Hematopoietic multipotent progenitor cell treated with erythropoietin and hydrocortisone succinate and interleukin-3 and kit ligand, for 8 days (in vitro differentiated cells): ENCODE data around the gene GREB1L.
"Not testable (repeated sequence)": the region's sequence is repeated elsewhere in the genome, so short reads cannot be mapped to it uniquely, and the experiment has no call there.

Experiments used
- DNase-seq: peaks from one replicate; pipeline ENCODE4 v3.0.0-alpha.2; 2015

Gene GREB1L

DNA sequence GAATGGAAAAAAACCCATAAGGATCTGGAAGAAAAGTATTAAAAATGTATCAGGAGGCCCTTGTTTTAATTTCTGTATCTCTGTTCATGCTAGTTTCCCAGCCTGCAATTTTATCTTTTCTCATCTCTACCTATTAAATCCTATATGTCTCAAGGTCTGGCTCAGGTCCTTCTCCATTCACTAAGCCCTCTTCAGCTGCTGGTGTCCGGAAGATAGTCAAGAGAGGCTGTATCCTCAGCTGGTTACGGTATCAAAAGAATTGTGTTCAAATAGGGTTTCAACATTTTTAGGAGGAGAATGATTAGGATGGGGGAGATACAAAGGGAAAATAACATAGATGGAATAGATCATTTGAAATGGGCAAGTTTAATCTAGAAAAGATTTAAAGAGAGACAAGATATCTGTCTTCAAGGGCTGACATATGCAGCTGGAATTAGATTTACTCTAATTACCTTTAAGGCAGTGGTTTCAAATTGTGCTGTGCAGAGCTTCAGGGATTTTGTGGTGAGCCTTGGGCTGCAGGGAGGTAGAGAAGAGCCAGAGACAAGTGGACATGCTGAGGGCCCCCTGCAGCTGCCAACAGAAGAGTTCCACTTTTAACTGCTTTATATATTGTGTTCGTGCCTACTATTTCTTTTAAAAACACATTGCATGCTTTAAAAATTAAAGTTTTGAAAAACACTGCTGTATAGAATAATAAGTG is 24.1 kb downstream of the GREB1L start:
- DNase-seq, result no peak

DNA sequence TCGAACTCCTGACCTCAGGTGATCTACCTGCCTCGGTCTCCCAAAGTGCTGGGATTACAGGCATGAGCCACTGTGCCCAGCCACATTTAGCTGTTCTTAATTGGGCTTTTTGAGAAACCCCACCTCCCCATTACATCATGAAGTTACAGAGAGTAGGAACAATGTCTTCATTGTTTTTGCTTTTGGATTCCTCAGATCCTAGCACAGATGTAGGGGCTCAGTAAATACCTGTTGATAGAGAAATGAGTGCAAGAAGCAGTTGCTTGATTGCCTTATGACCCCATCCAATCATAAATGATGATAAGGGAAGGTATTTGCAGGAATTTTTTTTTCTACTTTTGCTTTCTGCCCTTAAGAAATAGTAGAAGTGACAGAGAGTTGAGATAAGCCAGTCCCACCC is 25.4 kb downstream of the GREB1L start:
- DNase-seq, result no peak

DNA sequence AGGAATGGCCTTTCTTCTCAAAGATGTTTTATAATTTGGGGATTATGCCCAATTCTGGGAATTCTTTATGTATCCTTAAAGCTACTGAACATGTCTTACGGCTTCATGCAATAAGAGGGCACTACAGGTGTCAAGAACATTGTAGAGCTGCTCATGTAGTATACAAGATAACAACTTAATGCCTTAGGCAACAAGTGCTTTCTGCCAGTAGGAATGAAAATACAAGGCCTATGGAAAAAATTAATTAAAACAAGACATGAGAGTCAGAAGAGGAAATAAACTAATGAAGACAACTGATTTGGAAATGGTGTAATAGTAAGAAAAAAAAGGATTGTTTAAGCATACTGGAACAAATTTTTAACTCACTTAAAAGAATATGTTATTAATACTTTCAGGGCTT is 27.3 kb downstream of the GREB1L start:
- DNase-seq, result no peak

DNA sequence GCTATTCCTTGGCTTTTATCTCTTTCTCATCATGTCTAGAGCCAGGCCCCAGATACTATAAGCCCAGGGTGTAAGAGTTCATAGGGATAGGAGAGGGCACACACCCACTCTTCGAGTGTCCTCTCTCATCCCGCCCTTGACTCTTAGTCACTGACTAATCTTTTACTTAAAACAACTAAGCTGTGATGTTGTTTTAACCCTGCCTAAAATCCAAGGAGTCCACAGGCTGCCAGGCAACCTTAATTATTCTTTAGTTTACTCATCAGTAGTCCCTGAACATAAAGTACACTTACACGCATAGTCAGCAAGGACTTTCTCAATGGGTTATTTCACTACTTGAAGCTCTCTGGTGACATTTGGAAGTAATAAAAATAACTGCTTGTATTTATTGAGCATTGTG is 28.4 kb downstream of the GREB1L start:
- DNase-seq, result no peak

DNA sequence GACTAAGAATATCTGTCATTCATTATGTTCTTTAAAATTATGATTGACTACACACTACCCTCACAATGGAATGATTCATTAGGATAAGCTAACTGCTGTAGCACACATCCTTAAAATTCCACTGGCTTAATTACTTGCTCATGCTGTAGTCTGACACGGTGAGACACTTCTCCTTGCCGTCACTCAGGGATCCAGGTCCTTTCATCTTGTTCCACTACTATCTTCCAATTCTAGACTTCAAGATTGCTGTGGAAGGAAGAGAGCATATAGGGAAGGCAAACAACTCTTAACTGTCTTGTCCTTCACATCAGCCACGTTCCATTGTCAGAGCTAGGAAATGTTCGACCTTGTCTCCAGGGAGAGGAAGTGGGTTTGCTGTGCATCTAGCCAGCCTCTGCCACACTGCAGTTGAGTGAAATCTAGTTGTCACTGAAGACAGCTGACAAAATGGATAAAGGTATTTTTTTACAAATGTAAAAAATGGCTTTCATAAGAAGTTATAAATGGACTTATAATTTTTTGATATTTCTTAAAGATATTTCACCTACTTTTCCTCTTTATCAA is 30.1 kb downstream of the GREB1L start:
- DNase-seq, result no peak

DNA sequence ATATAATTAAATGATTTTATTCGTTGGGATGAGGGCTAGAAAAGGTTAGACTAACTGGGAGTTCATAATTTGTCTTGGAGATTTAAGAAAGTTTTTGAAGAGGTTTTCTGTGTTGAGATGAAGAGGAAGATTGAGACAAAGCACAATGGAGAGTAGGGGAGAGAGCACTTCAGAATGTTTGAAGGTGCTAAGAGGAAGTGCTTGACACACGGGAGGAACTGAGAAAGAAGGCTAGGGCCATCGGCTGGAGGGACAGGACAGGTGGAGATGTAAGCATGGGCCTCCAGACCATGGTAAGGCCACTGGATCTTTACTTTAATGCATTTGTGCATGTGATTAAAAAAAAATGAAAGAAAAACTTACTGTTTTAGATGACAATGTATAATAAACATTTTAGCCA is 31.5 kb downstream of the GREB1L start:
- DNase-seq, result no peak

DNA sequence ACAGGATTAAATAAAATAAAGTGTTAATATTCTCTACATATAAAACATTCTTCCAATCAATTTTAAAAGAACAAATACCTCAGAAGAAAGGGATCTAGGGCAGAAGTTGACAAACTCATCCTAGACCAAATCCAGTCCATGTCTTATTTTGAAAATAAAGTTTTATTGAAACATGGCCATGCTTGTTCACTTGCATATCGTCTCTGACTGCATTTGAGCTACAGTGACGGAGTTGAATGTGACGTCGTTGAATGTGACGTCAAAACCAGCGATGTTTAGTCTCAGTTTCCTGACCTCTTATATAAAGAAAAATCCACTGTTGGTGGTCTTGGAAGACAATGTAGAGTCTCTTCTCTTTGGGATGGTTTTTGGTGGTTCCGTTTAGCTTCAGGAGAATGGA is 33.6 kb downstream of the GREB1L start:
- DNase-seq, result no peak

DNA sequence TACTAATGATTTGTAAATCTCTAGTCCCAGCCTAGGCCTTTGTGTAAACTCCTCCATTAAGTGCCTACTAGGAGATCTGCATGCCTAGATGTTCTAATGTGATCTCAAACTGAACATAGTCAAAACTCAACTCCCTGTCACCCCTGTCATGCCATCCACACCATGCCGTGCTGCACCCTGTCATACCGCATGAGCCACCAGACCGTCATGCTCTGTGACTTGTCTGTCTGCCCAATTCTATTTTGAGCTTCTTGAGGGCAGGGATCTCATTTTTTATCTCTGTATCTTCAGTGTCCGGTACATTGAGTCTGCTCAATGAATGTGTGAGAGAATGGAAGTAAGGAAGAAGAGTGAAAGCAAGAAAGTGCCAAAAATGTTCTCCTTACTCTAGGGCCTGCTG is 35.5 kb downstream of the GREB1L start:
- DNase-seq, result no peak

DNA sequence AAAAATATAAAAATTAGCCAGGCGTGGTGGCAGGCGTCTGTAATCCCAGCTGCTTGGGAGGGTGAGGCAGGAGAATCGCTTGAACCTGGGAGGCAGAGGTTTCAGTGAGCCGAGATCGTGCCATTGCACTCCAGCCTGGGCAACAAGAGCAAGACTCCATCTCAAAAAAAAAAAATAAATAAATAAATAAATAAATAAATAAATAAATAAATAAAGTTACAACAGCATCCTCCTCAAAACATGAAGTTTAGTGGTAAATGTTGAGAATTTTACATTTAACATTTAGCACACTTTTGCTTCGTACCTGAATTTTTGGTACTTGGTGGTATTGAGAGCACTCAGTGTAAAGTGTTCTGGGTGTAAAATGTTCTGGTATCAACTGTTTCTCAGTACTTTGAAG is 36.2 kb downstream of the GREB1L start:
- not testable (repeated sequence) for DNase-seq

DNA sequence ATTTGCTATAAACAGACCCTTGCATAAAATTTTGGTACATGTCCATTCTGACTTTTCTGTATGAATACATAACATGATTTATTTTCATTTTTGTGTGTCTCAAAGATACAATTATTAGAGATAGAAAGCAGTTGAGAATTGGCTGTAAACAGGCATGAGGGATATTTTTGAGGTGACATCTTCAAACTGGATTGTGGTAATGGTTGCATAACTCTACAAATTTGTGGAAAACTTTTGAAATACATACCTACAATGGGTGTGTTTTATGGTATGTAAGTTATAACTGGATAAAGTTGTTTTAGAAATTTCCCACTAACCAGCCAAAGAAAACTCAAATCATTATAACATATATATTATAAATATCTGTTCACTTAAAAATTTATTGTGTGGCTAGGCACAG is 39.6 kb downstream of the GREB1L start:
- DNase-seq, result no peak

DNA sequence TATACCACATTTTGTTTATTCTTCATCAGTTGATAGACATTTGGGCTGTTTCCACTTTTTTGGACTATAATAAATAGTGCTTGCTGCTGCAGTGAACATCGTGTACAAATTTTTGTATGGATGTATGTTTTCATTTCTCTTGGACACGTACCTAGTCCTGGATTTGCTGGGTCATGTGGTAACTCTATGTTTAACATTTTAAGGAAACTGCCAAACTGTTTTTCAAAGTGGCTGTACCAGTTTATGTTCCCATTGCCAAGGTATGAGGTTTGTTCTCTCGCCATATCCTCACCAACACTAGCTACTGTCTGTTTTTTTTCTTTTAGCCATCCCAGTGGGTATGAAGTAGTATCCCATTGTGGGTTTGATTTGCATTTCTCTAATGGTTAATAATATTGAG is 42.5 kb downstream of the GREB1L start:
- no peak for DNase-seq

DNA sequence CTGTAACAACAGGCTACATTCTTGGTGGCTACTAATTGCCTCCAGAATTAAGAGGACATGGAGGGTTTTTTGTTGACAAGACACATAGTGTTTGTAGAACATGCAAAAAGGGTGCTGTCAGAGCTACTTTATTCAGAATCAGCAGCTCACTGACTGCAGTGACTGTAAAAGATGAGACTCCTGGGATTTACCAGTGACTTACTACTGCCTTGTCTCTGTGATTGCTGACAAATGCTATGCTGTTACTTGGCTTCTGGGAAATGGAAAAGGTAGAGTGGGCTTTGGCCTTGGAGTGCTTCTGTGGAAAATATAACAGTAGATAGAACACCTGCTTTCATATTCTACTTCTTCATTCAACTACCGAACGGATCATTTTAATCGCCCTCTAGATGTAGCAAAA is 47.8 kb downstream of the GREB1L start:
- DNase-seq, result no peak

DNA sequence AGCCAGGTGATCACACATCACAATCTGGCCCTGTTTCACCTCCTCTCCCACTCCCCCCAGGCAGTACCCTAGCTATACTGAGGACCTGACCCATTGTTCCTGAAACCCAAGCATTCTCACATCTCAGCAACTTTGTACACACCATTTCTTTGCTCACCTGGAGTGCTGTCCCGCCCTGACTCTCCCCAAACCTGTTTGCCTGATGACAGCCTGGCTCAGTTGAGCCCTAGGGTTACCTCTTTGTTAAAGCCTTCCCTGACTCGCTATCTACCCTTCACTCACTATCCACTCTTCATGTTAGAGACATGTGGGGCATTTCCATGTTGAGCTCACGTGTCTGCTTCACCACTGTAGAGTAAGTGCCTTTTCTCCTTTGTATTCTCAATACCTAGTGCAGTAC is 49.1 kb downstream of the GREB1L start:
- DNase-seq, result no peak

DNA sequence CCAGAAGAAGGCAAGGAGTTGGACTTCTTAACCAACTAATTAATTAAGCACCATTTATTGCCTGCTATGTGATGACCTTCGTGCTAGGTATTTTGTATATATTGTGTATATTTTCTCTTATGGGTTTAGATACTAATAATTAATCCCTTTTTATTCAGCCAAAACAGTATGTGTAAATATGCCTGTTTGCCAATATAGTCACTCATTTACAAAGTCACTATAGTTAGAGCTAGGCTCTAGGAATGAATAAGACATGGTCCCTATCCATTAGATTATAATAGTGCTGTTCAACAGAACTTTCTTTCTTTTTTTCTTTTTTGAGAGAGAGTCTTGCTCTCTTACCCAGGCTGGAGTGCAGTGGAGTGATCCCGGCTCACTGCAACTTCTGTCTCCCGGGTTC is 51.4 kb downstream of the GREB1L start:
- DNase-seq, result no peak

DNA sequence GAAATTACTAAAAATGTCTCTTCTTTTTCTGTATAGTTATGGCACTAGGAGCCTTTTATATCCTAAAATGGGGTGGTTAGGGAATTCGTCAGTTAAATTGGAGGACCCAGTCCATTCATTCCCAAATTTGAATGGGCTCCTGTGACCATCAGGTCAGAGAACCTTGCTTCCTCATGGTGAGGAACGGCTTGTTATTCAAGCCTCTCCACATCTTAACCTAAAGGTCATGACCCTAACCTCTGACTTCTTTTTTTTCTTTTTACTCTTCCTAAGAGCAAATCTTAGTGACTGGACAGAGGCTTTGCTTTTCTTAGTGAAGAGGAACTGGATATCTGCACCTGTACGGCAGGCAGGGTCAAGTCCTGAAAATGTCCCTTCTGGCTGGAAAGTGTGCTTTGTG is 53.1 kb downstream of the GREB1L start:
- DNase-seq, result no peak

DNA sequence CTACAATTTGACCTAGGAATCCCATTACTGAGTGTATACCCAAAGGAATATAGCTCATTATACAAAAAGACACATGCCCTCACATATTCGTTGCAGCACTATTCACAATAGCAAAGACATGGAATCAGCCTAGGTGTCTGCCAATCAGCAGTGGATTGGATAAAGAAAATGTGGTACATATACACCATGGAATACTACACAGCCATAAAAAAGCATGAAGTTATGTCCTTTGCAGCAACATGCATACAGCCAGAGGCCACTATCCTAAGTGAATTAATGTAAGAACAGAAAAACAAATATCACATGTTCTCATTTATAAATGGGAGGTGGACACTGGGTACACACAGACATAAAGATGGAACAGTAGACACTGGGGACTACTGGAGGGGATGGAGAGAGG is 54.0 kb downstream of the GREB1L start:
- DNase-seq, result no peak

DNA sequence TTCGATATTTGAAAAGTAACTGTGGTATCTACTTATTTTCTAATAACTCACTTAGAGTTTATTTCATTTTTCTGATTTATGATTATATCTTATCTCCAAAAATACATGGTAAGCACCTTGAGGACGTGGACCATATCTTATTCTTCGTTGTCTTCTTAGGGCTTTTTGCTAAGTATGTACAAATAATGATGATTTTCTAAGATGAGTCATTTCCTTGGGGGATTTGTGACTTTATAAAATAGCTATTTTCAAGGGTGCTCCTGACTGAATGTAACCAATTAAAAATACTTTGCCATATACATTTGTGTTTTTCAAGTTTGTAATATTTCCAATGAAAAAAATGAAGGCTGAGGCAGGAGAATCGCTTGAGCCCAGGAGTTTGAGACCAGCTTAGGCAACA is 56.3 kb downstream of the GREB1L start:
- no peak for DNase-seq

DNA sequence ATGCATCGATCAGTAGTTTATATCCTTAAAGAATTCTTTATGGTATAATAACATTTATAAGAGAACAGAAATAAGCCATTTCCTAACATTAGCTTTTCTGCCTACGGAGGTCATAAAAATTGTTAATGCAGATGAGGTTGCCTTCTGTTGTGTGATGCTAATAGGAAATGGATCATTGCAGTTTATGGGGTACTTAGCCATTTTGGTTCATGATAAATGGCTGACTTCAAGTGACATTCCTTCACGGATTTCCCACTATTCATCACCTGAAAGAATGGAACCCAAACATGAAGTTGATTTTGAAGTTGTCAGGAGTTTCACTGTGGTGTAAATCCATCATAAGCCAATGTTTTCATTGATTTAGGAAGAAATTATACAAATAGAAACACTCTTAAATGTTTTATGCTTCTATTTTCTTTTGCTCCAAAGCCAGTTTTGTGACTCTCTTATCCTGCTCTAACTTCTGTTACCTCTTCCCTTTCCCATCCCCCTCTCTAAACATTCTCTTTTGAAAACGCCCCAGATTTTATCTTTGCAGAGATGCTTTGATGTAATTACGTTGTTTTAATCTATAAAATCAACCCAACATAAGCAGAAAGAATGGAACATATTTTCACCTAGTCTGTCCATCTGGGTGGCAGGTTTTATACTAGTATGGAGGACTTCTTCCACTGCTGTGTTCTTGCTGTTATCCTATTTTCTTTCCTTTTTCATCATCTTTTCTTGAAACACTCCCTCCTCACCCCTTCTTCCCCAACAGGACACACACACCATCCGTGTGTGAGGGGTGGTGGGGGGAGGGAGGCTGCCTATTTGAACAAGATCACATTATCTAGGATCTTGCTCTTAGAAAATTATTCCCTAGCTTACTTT is 58.2 kb downstream of the GREB1L start:
- no peak for DNase-seq

DNA sequence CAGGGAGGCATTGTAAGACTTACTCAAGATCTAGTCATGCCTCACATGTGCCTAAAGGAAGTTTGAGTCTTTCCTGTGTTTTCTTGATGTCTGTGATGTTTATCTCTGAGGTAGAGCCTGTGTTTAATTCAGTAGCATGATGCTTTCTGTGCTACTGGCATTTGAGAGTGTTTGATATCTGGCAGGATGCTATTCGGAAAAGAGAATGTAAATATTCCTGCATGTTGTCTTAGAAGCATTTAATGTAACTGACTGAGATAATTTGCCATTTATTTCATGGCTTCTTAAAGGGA is 58.8 kb downstream of the GREB1L start:
- no peak for DNase-seq

DNA sequence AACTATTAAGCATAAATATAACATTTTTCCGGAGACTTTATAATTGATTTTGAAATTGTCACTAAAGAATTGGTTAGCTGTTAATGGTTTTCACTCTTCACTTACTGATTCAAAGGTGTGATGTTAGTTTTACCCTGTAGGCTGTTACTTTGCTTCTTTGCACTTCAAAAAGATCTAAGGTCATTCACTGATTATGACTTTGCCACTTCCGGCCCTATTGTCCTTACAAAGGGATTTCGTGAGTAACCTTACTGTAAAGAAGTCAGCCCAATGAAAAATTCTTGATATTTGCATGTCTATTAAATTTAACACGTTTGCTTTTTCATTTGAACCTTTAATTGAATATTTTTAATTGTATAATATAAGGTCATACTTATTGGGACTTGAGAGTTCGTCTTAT is 61.4 kb downstream of the GREB1L start:
- DNase-seq, result no peak

DNA sequence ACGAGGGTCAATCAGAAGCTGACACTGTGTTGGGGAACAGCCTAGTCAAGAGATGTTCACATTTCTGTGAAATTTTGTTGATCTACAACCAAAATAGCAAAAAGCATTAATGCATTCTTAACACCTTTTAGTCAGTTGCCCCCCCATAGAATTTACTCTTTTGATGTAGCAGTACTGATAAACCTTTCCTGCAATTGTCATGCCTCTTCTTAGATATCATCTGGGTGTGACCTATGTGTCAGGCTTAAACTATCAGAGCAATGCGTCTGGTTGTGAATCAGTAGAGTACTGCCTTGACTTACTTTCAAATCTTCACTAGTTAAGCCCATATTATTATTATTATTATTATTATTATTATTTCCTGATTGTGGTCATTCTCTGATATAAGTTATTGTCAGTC is 61.9 kb downstream of the GREB1L start:
- DNase-seq, result no peak

DNA sequence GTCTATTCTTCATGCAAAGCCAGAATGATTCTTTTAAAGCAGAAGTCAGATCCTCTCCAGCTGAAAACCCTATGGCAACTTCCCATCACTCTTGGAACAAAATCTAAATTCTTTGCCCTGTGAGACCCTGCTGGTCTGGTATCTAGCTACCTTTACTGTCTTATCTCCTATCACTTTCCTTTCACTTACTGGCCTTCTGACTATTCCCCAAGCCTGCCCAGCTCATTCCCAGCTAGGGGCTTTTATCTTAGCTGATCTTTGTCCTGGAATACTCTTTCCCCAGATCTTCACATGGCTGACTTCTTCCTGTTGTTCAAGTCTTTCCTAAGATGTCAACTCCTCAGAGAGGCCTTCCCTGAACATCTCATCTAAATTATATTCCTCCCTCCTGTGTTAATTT is 63.6 kb downstream of the GREB1L start:
- no peak for DNase-seq

DNA sequence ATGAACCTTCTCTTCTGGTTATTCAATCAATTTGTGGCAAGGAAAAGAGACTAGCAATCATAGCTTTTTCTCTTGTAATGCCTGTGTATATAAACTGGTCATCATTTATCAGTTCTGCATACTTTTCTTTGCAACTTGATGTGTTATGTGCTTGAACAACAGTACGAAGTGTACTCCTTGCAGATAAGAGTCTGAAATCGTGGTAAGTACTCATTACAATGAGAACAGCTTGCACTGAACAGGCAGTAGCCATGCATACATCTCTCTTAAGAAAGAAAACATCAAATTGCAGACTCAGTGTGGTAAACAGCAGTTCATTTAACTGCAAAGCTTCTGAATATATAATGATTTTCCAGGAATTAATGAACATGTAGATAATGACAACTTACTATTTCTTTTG is 64.3 kb downstream of the GREB1L start:
- no peak for DNase-seq

DNA sequence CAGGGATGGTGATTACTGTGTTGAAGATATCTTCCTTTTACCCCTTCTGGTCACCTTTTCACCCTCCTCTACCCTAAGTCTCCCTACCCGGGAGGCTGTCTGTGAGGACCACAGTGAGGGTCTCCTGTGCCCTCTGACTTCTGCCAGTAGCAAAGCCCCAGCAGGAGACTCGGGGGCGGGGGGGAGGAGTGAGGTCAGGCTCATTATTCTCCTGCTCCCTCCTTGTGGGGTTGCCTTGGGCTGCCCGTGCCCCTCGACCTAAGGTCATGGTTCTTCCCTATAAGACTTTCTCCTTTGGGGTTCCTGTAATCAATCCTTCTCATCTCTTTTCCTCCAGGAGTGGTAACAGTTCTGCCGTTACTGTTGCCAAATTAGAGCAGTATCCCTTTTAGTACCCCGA is 65.5 kb downstream of the GREB1L start:
- no peak for DNase-seq

DNA sequence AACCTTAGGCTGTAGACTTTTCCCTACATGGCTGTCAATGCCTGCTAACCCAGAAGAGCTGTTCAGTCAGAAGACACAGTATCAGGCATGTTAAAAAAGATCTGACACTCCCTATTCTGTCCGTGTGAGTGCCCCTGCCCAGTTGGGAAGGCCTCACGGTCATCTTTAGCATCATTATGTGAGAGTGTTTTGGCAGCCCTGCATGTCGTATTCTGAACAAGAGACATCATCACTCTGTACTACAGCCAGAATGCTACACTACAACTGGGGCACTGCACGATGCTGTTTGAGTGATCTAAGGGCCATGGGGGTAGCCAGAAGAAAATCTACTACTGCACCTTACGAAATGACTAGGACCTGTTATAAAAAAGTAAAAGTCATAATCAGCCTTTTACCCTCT is 67.2 kb downstream of the GREB1L start:
- DNase-seq, result no peak
